Sigmoid colon (tissue), 7 donors: Measurements from ENCODE around the gene MSH3. TPM values are rescaled to one million over a fixed set of nuclear protein-coding genes. Genes with fewer than 3 reads are reported as not detected.

Source experiments
- DNase-seq: peaks from one replicate; pipeline ENCODE4 v3.0.0-alpha.2; 2019
- H3K27ac ChIP-seq, 4 donors: fragments of 200-600 bp; sonication (generic); one replicate each; pipeline ENCODE4 v1.5.1; 2016 to 2019; ENCODE audit warnings: mild to moderate bottlenecking in 1 of 4
- H3K27me3 ChIP-seq, 3 donors: fragments of 200-600 bp; sonication (generic); one replicate each; pipeline ENCODE4 v1.5.1; 2019; ENCODE audit warnings: mild to moderate bottlenecking in 1 of 3
- H3K36me3 ChIP-seq, 4 donors: fragments of 200-600 bp; sonication (generic); one replicate each; pipeline ENCODE4 v1.5.1; 2016 to 2019
- H3K4me1 ChIP-seq, 4 donors: fragments of 200-600 bp; sonication (generic); one replicate each; pipeline ENCODE4 v1.5.1; 2017 to 2019
- H3K4me3 ChIP-seq, 4 donors: fragments of 200-600 bp; sonication (generic); one replicate each; pipeline ENCODE4 v1.5.1; 2017 to 2019; ENCODE audit warnings: mild to moderate bottlenecking in 2 of 4, moderate library complexity in 1 of 4
- H3K9me3 ChIP-seq, 4 donors: fragments of 200-600 bp in 3 of 4; sonication (generic) in 3 of 4; one replicate each; pipeline versions ENCODE4 v1.5.1 to v1.6.1; 2013 to 2019
- CTCF ChIP-seq, 4 experiments: fragments of 450-650 bp in 3 of 4; fragments of 200-600 bp in 1 of 4; IDR thresholded peaks; one replicate each; pipeline ENCODE4 v1.5.1; 2016 to 2019; ENCODE audit warnings: antibody characterized with exemption in 4 of 4, mild to moderate bottlenecking in 3 of 4, moderate library complexity in 2 of 4
- EP300 ChIP-seq, 4 donors: sonication (generic); formaldehyde crosslinking; IDR thresholded peaks; one replicate each; pipeline ENCODE4 v1.6.1; 2017; ENCODE audit warnings: antibody characterized with exemption in 4 of 4
- POLR2A ChIP-seq, 2 donors: fragments of 450-650 bp; IDR thresholded peaks; one replicate each; pipeline ENCODE4 v1.6.1; 2016; ENCODE audit warnings: antibody characterized with exemption in 2 of 2, mild to moderate bottlenecking in 2 of 2, moderate library complexity in 2 of 2
- POLR2AphosphoS5 ChIP-seq, 4 donors: sonication (generic); formaldehyde crosslinking; IDR thresholded peaks; one replicate each; pipeline ENCODE4 v1.6.1; 2017; ENCODE audit warnings: antibody characterized with exemption in 4 of 4
- WGBS, 2 donors: extraction: QIAGEN DNeasy Blood & Tissue Kit; methylation state at CpG; one replicate each; pipeline ENCODE4 v1.1.7; 2013; 5-methylcytosine and 5-hydroxymethylcytosine counted together
- intact Hi-C: fragments of 100-400 bp; cut with DNase I; formaldehyde crosslinking; loops from one replicate; pipeline ENCODE4 v1.15.1; 2023
- polyA plus RNA-seq, 3 donors: library from polyadenylated mRNA; stranded (reverse); fragments of 200-250 nt; gene quantifications; one replicate each; pipeline ENCODE4 v1.2.3, GENCODE V29; 2013
- total RNA-seq, 4 donors: library from RNA; depleted of rRNA; stranded (reverse); fragments of >200 nt; gene quantifications; one replicate each; pipeline ENCODE4 v1.1.0, GENCODE V29; 2016
- donor health status: healthy with polysubstance abuse.
- donor health status: Bipolar disorder and iron deficiency.
- donor health status: healthy.

The MSH3 gene
- total and polyA plus RNA-seq, 7 donors: 3.6 to 15.3 (median 11.8) TPM

- H3K4me3 ChIP-seq: no peak overlapping the region
- no peaks in the 10 kb centered on the region for H3K27me3 ChIP-seq
- H3K36me3 ChIP-seq: no peaks in the 10 kb centered on the region
- H3K9me3 ChIP-seq: no peaks in the 10 kb centered on the region
- no peak for TF ChIP-seq POLR2A (IDR thresholded peaks at IDR 0.05)
- no peak for TF ChIP-seq CTCF (IDR thresholded peaks at IDR 0.05)
- TF ChIP-seq POLR2AphosphoS5 (IDR thresholded peaks at IDR 0.05): no peak
- no peak for TF ChIP-seq EP300 (IDR thresholded peaks at IDR 0.05)
- DNase-seq: no peak
- H3K27ac ChIP-seq: no peak overlapping the region
- intact Hi-C loops: no loop called here
- peaks cover 0 to 19% (median 9%) of the 10 kb centered on the region in 4 donors for H3K4me1 ChIP-seq
Measured at GRCh38 chr5:80752427-80752826, 98.0 kb downstream of the MSH3 start.

- no peak overlapping the region for H3K27ac ChIP-seq
- no peaks in the 10 kb centered on the region for H3K9me3 ChIP-seq
- no peak overlapping the region for H3K4me3 ChIP-seq
- no peak for TF ChIP-seq POLR2A (IDR thresholded peaks at IDR 0.05)
- no peak for TF ChIP-seq POLR2AphosphoS5 (IDR thresholded peaks at IDR 0.05)
- TF ChIP-seq EP300 (IDR thresholded peaks at IDR 0.05): no peak
- no peak for TF ChIP-seq CTCF (IDR thresholded peaks at IDR 0.05)
- intact Hi-C loops: no loop called here
- no peak for DNase-seq
- H3K36me3 ChIP-seq: no peaks in the 10 kb centered on the region
- H3K4me1 ChIP-seq: peaks cover 0 to 19% (median 9%) of the 10 kb centered on the region in 4 donors
- no peaks in the 10 kb centered on the region for H3K27me3 ChIP-seq
- WGBS, 2 donors: 78 to 81% methylated on average over 4 of the region's 4 CpGs
Measured at GRCh38 chr5:80753712-80754111, 99.3 kb downstream of the MSH3 start.

- Histone ChIP-seq H3K4me1 (peaks cover 0 to 19% (median 9%) of the 10 kb centered on the region in 4 donors), H3K27me3 (no peaks in the 10 kb centered on the region), H3K4me3 (no peak overlapping the region), H3K36me3 (no peaks in the 10 kb centered on the region), H3K9me3 (no peaks in the 10 kb centered on the region), H3K27ac (peak overlapping the region in 1 of 4 donors; percentile 5)
- intact Hi-C loops: no loop called here
- no peak for TF ChIP-seq EP300 (IDR thresholded peaks at IDR 0.05)
- TF ChIP-seq POLR2AphosphoS5 (IDR thresholded peaks at IDR 0.05): no peak
- no peak for DNase-seq
- 35 to 77% methylated on average over 7 of the region's 7 CpGs for WGBS, 2 donors
Measured at GRCh38 chr5:80754900-80755299, 100.4 kb downstream of the MSH3 start.

- H3K27me3 ChIP-seq: no peaks in the 10 kb centered on the region
- TF ChIP-seq EP300 (IDR thresholded peaks at IDR 0.05) (no peak), CTCF (IDR thresholded peaks at IDR 0.05) (no peak), POLR2A (IDR thresholded peaks at IDR 0.05) (no peak), POLR2AphosphoS5 (IDR thresholded peaks at IDR 0.05) (no peak)
- H3K9me3 ChIP-seq: no peaks in the 10 kb centered on the region
- no peak for DNase-seq
- no peak overlapping the region for H3K4me3 ChIP-seq
- no peaks in the 10 kb centered on the region for H3K36me3 ChIP-seq
- intact Hi-C loops: no loop called here
- peak overlapping the region in 1 of 4 donors; percentile 5 for H3K27ac ChIP-seq
- 40 to 71% methylated on average over 3 of the region's 3 CpGs for WGBS, 2 donors
- peaks cover 0 to 19% (median 9%) of the 10 kb centered on the region in 4 donors for H3K4me1 ChIP-seq
Measured at GRCh38 chr5:80755626-80756025, 101.2 kb downstream of the MSH3 start.

- Histone ChIP-seq H3K27ac (no peak overlapping the region), H3K9me3 (no peaks in the 10 kb centered on the region), H3K27me3 (no peaks in the 10 kb centered on the region), H3K4me1 (peaks cover 0 to 19% (median 9%) of the 10 kb centered on the region in 4 donors), H3K36me3 (peaks cover 0 to 4% (median 0%) of the 10 kb centered on the region in 4 donors), H3K4me3 (no peak overlapping the region)
- intact Hi-C loops: no loop called here
- 82 to 90% methylated on average over 1 of the region's 1 CpG for WGBS, 2 donors
- no peak for DNase-seq
- TF ChIP-seq EP300 (IDR thresholded peaks at IDR 0.05): no peak
Measured at GRCh38 chr5:80756292-80756691, 101.8 kb downstream of the MSH3 start.

- intact Hi-C loops: no loop called here
- 93% methylated on average over 1 of the region's 1 CpG for WGBS, 2 donors
Measured at GRCh38 chr5:80757290-80757689, 102.8 kb downstream of the MSH3 start.

More at GRCh38 chr5:80757290-80757689, 102.8 kb downstream of the MSH3 start:
- no peak overlapping the region for H3K4me3 ChIP-seq
- H3K27me3 ChIP-seq: no peaks in the 10 kb centered on the region
- no peak overlapping the region for H3K27ac ChIP-seq
- no peak for TF ChIP-seq EP300 (IDR thresholded peaks at IDR 0.05)
- TF ChIP-seq CTCF (IDR thresholded peaks at IDR 0.05): no peak
- TF ChIP-seq POLR2A (IDR thresholded peaks at IDR 0.05): no peak
- TF ChIP-seq POLR2AphosphoS5 (IDR thresholded peaks at IDR 0.05): no peak
- peaks cover 0 to 11% (median 0%) of the 10 kb centered on the region in 4 donors for H3K36me3 ChIP-seq
- no peaks in the 10 kb centered on the region for H3K9me3 ChIP-seq
- peaks cover 0 to 19% (median 9%) of the 10 kb centered on the region in 4 donors for H3K4me1 ChIP-seq
- DNase-seq: no peak
